ENCODE results near the gene BAZ1B.

Gene BAZ1B

DNA sequence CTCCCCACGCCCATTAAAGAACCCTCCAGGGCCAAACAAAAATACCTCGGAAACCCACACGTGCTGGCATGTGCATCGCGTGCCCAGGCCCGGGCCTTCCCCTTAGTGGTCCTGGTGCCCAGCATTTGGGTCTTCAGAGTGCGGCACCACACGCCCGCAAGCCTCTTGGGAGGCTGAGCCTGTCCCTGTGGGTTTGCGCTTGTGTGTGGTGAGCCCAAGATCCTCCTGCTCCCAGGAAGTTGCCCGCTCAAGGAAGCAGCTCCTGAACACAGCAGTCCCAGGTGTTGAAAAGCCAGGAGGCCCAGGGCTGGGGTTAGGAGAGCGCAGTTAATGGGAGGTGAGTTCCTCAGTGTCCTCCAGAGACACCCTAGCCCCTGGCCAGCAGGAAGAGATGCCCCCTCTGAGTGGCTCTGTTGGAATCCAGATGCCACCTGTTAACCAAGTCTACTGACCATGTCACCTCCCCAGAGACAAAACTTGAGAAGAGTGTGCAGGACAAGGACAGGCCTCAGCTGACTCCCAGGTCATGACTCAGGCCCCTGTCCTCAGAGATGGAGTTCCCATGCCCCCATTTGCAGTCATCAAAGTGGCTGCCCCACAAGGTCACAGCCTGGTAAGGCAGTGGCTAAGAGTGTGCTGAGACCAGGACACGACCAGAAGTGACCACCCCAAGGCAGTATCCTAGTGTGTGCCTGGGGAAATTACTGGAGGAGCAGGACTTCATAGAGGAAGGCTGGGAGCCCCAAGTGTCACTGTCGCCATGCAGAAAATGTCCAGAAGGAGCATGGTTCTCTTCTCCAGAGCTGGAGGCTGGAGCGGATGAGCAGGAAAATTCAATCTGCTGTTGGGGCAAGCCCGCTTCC is 83.3 kb downstream of the BAZ1B start:
- no peak for TF ChIP-seq EZH2phosphoT487 (IDR thresholded peaks at IDR 0.05; ENCODE audit: borderline replicate concordance, low read length)
- TF ChIP-seq, protein P1, sequence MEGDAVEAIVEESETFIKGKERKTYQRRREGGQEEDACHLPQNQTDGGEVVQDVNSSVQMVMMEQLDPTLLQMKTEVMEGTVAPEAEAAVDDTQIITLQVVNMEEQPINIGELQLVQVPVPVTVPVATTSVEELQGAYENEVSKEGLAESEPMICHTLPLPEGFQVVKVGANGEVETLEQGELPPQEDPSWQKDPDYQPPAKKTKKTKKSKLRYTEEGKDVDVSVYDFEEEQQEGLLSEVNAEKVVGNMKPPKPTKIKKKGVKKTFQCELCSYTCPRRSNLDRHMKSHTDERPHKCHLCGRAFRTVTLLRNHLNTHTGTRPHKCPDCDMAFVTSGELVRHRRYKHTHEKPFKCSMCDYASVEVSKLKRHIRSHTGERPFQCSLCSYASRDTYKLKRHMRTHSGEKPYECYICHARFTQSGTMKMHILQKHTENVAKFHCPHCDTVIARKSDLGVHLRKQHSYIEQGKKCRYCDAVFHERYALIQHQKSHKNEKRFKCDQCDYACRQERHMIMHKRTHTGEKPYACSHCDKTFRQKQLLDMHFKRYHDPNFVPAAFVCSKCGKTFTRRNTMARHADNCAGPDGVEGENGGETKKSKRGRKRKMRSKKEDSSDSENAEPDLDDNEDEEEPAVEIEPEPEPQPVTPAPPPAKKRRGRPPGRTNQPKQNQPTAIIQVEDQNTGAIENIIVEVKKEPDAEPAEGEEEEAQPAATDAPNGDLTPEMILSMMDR (IDR thresholded peaks at IDR 0.05; ENCODE audit: low read depth, low read length, poor library complexity, severe bottlenecking) = no peak
- no peaks in the 10 kb centered on the region for H3K9me2 ChIP-seq (replicated peaks; ENCODE audit: control insufficient read depth, low read length)
- no peak overlapping the region for H3K4me3 ChIP-seq (ENCODE audit: low read length)
- peaks cover 15% of the 10 kb centered on the region for H4K20me1 ChIP-seq (ENCODE audit: control insufficient read depth, insufficient read depth, low read depth, low read length)
- H3K4me1 ChIP-seq (ENCODE audit: control insufficient read depth, low read length) = no peaks in the 10 kb centered on the region
- peaks cover 48% of the 10 kb centered on the region for H3F3A ChIP-seq (ENCODE audit: control insufficient read depth, insufficient read depth)
- H3K36me3 ChIP-seq (ENCODE audit: control insufficient read depth, low read length) = peaks cover 50% of the 10 kb centered on the region
- no peaks in the 10 kb centered on the region for H3K9me3 ChIP-seq (ENCODE audit: control insufficient read depth, insufficient read depth, low read length)
- no peaks in the 10 kb centered on the region; the same call in 1 of the 2 replicates for H3K27me3 ChIP-seq (ENCODE audit: control insufficient read depth, low read length)
- H3K27ac ChIP-seq (ENCODE audit: low read depth, low read length) = no peak overlapping the region
- no peaks in the 10 kb centered on the region for H3K79me2 ChIP-seq (ENCODE audit: control insufficient read depth, low read length)
- no peak overlapping the region for H3K4me2 ChIP-seq (ENCODE audit: low read length)

DNA sequence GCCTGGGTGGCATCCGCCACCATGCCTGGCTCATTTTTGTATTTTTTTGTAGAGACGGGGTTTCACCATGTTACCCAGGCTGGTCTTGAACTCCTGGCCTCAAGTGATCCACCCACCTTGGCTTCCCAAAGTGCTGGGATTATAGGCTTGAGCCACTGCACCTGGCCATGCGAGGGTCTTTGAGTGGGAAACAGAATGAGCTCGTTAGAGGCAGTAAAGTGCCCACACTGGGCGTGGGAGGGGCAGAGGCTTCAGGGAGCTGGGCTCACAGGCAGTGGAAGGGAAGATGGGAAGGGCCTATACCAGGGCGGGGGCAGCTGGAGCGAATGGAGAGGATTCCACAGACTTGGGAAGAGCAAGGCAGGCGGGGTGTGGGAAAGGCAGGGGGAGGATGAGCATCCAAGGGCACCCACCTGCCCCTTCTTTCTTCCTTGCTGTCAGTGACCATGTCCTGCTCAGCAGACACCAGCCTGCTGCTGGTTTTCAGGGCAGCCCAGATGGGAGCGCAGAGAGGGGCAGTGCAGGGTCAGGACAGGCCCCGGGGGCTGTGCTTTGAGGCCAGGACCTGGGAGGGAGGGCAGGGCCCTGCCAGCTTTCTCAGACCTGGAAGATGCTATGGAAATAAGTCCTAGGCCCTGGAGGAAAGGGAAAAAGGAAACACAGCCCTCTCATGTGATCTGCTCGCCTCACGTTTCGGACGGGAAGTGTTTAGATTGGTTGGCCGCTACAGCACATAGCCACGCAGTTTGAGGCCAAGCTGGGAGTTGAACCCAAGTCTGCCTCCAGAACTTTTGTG is 84.3 kb downstream of the BAZ1B start:
- H3K9me3 ChIP-seq (ENCODE audit: control insufficient read depth, insufficient read depth, low read length) = no peaks in the 10 kb centered on the region
- no peak overlapping the region for H3K27ac ChIP-seq (ENCODE audit: low read depth, low read length)
- TF ChIP-seq, protein P1 (IDR thresholded peaks at IDR 0.05; ENCODE audit: low read depth, low read length, poor library complexity, severe bottlenecking) = no peak
- no peak for TF ChIP-seq EZH2phosphoT487 (IDR thresholded peaks at IDR 0.05; ENCODE audit: borderline replicate concordance, low read length)
- H3F3A ChIP-seq (ENCODE audit: control insufficient read depth, insufficient read depth) = peaks cover 42% of the 10 kb centered on the region
- no peaks in the 10 kb centered on the region; the same call in 1 of the 2 replicates for H3K27me3 ChIP-seq (ENCODE audit: control insufficient read depth, low read length)
- H4K20me1 ChIP-seq (ENCODE audit: control insufficient read depth, insufficient read depth, low read depth, low read length) = peaks cover 14% of the 10 kb centered on the region
- H3K4me3 ChIP-seq (ENCODE audit: low read length) = no peak overlapping the region
- H3K4me1 ChIP-seq (ENCODE audit: control insufficient read depth, low read length) = no peaks in the 10 kb centered on the region
- H3K79me2 ChIP-seq (ENCODE audit: control insufficient read depth, low read length) = no peaks in the 10 kb centered on the region
- H3K4me2 ChIP-seq (ENCODE audit: low read length) = no peak overlapping the region
- H3K36me3 ChIP-seq (ENCODE audit: control insufficient read depth, low read length) = peaks cover 40% of the 10 kb centered on the region
- H3K9me2 ChIP-seq (replicated peaks; ENCODE audit: control insufficient read depth, low read length) = no peaks in the 10 kb centered on the region

DNA sequence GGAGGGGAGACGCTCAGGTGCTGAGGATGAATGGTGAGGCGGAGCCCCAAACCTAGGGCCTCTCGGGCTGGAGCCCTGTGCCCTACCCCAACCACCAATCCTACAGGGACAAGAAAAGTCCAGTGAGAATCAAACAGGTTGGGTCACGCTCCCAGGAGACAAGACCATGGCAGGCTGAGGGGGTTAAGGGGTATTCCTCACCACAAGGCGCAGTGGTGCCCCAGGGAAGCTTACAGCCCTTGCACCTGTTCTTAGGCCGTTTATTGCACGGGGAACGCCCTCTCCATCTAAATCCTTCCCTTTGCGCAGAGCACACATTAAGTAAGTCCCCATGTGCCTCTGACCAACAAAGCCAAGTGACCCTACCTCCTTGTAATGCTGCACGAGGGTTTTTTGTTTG is 85.0 kb downstream of the BAZ1B start:
- H3K4me2 ChIP-seq (ENCODE audit: low read length) = no peak overlapping the region
- H4K20me1 ChIP-seq (ENCODE audit: control insufficient read depth, insufficient read depth, low read depth, low read length) = peaks cover 9% of the 10 kb centered on the region
- H3K9me3 ChIP-seq (ENCODE audit: control insufficient read depth, insufficient read depth, low read length) = no peaks in the 10 kb centered on the region
- H3F3A ChIP-seq (ENCODE audit: control insufficient read depth, insufficient read depth) = peaks cover 35% of the 10 kb centered on the region
- no peaks in the 10 kb centered on the region for H3K9me2 ChIP-seq (replicated peaks; ENCODE audit: control insufficient read depth, low read length)
- H3K79me2 ChIP-seq (ENCODE audit: control insufficient read depth, low read length) = no peaks in the 10 kb centered on the region
- H3K4me1 ChIP-seq (ENCODE audit: control insufficient read depth, low read length) = no peaks in the 10 kb centered on the region
- H3K27ac ChIP-seq (ENCODE audit: low read depth, low read length) = no peak overlapping the region
- H3K36me3 ChIP-seq (ENCODE audit: control insufficient read depth, low read length) = peaks cover 33% of the 10 kb centered on the region
- TF ChIP-seq EZH2phosphoT487 (IDR thresholded peaks at IDR 0.05; ENCODE audit: borderline replicate concordance, low read length) = no peak
- TF ChIP-seq, protein P1 (IDR thresholded peaks at IDR 0.05; ENCODE audit: low read depth, low read length, poor library complexity, severe bottlenecking) = no peak
- no peak overlapping the region for H3K4me3 ChIP-seq (ENCODE audit: low read length)
- H3K27me3 ChIP-seq (ENCODE audit: control insufficient read depth, low read length) = no peaks in the 10 kb centered on the region; the same call in 1 of the 2 replicates
